Measurements from ENCODE around the gene WASF2. TPM values are rescaled to one million over a fixed set of nuclear protein-coding genes. Genes with fewer than 3 reads are reported as not detected.

Gene WASF2
- total and polyA plus RNA-seq, 2 of the 13 experiments (the other 11 are each of a cell fraction or from before 2014, with no cell fraction given): 10.4 to 27.7 TPM

DNA sequence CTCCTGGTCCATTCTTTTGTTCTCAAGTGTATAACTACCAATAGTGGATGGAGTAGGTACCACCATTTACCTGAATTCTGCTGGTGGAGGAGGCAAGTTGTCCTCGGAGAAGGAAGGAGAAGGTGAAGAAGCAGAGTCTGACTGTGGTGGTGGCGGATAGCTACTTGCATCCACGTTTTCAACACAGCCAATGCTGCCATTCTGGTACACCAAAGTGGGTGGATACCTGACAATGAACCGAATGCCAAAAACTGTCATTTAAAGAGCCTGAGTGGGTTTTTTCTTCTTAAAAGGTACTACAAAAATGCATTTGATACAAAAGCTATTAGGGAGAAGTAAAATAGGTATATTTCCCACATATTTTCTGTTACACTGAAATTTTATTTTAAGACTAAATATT lies 77.5 kb downstream of the WASF2 start:
- Histone ChIP-seq H3K79me2 (ENCODE audit: insufficient read depth, low read length) (no peaks in the 10 kb centered on the region), H3K36me3 (replicated peaks in 1 of 2; ENCODE audit: control insufficient read depth in 1 of 2, insufficient read depth in 2 of 2, low read length in 2 of 2) (peaks cover 40 to 89% of the 10 kb centered on the region in 2 experiments), H3K9ac (ENCODE audit: insufficient read depth, low read depth, low read length) (no peak overlapping the region), H3K27me3 (ENCODE audit: control insufficient read depth in 1 of 2, insufficient read depth in 2 of 2, low read length in 2 of 2) (no peaks in the 10 kb centered on the region), H3K4me3 (replicated peaks in 1 of 3; ENCODE audit: insufficient read depth in 1 of 3, low read depth in 2 of 3, low read length in 3 of 3) (no peak overlapping the region), H3K9me3 (ENCODE audit: low read length) (no peaks in the 10 kb centered on the region), H2AFZ (ENCODE audit: low read length) (no peak overlapping the region), H4K20me1 (ENCODE audit: insufficient read depth, low read length) (no peaks in the 10 kb centered on the region), H3K27ac (ENCODE audit: extremely low read length, insufficient read depth, low read length) (no peak overlapping the region), H3K4me1 (ENCODE audit: insufficient read depth, low read length) (no peaks in the 10 kb centered on the region), H3K4me2 (ENCODE audit: low read depth, low read length) (no peak overlapping the region)
- DNase-seq (ENCODE audit: low spot score) (no peak), ATAC-seq (no peak), FAIRE-seq (no peak)
- CTCF ChIA-PET (ENCODE audit: low intra/inter-chr PET ratio, low total read pairs): no interaction called here
- 95% methylated on average over 4 of the region's 4 CpGs for whole genome bisulfite sequencing (ENCODE audit: low lambda C conversion rate)
- in situ Hi-C loops (cut with HindIII; ENCODE audit: extremely low pct_ligation_motif_present, low pct_unique_long_range_greater_than_20kb) (no loop called here), intact Hi-C loops (cut with micrococcal nuclease; ENCODE audit: unreplicated experiment) (no loop called here)
- POLR2A ChIA-PET: no interaction called here
- no TSS peak for BruUV-seq (replicated peaks)
- no peak for TF ChIP-seq NFRKB (IDR thresholded peaks at IDR 0.05)
- TF ChIP-seq, protein P1, sequence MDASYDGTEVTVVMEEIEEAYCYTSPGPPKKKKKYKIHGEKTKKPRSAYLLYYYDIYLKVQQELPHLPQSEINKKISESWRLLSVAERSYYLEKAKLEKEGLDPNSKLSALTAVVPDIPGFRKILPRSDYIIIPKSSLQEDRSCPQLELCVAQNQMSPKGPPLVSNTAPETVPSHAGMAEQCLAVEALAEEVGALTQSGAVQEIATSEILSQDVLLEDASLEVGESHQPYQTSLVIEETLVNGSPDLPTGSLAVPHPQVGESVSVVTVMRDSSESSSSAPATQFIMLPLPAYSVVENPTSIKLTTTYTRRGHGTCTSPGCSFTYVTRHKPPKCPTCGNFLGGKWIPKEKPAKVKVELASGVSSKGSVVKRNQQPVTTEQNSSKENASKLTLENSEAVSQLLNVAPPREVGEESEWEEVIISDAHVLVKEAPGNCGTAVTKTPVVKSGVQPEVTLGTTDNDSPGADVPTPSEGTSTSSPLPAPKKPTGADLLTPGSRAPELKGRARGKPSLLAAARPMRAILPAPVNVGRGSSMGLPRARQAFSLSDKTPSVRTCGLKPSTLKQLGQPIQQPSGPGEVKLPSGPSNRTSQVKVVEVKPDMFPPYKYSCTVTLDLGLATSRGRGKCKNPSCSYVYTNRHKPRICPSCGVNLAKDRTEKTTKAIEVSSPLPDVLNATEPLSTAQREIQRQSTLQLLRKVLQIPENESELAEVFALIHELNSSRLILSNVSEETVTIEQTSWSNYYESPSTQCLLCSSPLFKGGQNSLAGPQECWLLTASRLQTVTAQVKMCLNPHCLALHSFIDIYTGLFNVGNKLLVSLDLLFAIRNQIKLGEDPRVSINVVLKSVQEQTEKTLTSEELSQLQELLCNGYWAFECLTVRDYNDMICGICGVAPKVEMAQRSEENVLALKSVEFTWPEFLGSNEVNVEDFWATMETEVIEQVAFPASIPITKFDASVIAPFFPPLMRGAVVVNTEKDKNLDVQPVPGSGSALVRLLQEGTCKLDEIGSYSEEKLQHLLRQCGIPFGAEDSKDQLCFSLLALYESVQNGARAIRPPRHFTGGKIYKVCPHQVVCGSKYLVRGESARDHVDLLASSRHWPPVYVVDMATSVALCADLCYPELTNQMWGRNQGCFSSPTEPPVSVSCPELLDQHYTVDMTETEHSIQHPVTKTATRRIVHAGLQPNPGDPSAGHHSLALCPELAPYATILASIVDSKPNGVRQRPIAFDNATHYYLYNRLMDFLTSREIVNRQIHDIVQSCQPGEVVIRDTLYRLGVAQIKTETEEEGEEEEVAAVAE (CRISPR knock-in tag; IDR thresholded peaks at IDR 0.05; ENCODE audit: borderline replicate concordance): no peak
- no peak for TF ChIP-seq BCL6 (CRISPR knock-in tag; IDR thresholded peaks at IDR 0.05)
- no peak for TF ChIP-seq HDAC1 (CRISPR knock-in tag; IDR thresholded peaks at IDR 0.05)
- no peak for TF ChIP-seq HMG20B (CRISPR knock-in tag; conservative IDR thresholded peaks at IDR 0.05)

DNA sequence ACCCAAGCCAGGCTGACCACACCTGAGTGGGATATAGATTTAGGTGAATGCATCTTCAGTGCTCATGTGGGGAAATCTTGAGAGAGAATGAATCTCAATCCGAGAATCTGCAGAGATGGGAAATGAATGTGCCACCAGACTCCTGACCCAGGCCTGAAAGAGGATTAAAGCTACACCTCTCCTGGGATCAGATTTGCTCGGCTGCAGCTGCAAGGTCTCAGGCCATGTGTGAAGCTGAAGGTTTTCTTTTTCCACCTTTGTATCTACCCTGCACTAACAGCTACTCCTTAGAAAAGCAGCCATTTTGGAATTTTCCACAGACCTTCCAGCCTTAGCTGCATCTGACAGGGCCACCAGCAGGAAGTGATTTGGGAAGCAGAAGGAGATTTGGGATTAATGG lies 79.3 kb downstream of the WASF2 start:
- CTCF ChIA-PET (ENCODE audit: low intra/inter-chr PET ratio, low total read pairs): no interaction called here
- no peaks in the 10 kb centered on the region for H3K4me1 ChIP-seq (ENCODE audit: insufficient read depth, low read length)
- 92% methylated on average over 2 of the region's 2 CpGs for WGBS (ENCODE audit: low lambda C conversion rate)
- H3K27ac ChIP-seq (ENCODE audit: extremely low read length, insufficient read depth, low read length): no peak overlapping the region
- H3K4me2 ChIP-seq (ENCODE audit: low read depth, low read length): no peak overlapping the region
- in situ Hi-C loops (cut with HindIII; ENCODE audit: extremely low pct_ligation_motif_present, low pct_unique_long_range_greater_than_20kb) (no loop called here), intact Hi-C loops (cut with micrococcal nuclease; ENCODE audit: unreplicated experiment) (no loop called here)
- POLR2A ChIA-PET: no interaction called here
- no peak for ATAC-seq
- H3K9me3 ChIP-seq (ENCODE audit: low read length): no peaks in the 10 kb centered on the region
- H4K20me1 ChIP-seq (ENCODE audit: insufficient read depth, low read length): no peaks in the 10 kb centered on the region
- FAIRE-seq: no peak
- H3K4me3 ChIP-seq (replicated peaks in 1 of 3; ENCODE audit: insufficient read depth in 1 of 3, low read depth in 2 of 3, low read length in 3 of 3): no peak overlapping the region
- H3K36me3 ChIP-seq (replicated peaks in 1 of 2; ENCODE audit: control insufficient read depth in 1 of 2, insufficient read depth in 2 of 2, low read length in 2 of 2): peaks cover 32 to 77% of the 10 kb centered on the region in 2 experiments
- no TSS peak for BruUV-seq (replicated peaks)
- DNase-seq (ENCODE audit: low spot score): no peak
- H3K79me2 ChIP-seq (ENCODE audit: insufficient read depth, low read length): no peaks in the 10 kb centered on the region
- H3K27me3 ChIP-seq (ENCODE audit: control insufficient read depth in 1 of 2, insufficient read depth in 2 of 2, low read length in 2 of 2): no peaks in the 10 kb centered on the region
- H3K9ac ChIP-seq (ENCODE audit: insufficient read depth, low read depth, low read length): no peak overlapping the region
- no peak overlapping the region for H2AFZ ChIP-seq (ENCODE audit: low read length)
- TF ChIP-seq DPF2 (CRISPR knock-in tag; IDR thresholded peaks at IDR 0.05; ENCODE audit: borderline replicate concordance, low read depth) (no peak), EP300 (IDR thresholded peaks at IDR 0.05; ENCODE audit: low read depth in 2 of 2, low read length in 2 of 2) (no peak), EP300 (CRISPR knock-in tag; IDR thresholded peaks at IDR 0.05; ENCODE audit: borderline replicate concordance) (no peak), PCBP2 (optimal IDR thresholded peaks at IDR 0.05; ENCODE audit: low read depth, low read length, poor library complexity, severe bottlenecking) (no peak), HNRNPLL (IDR thresholded peaks at IDR 0.05; ENCODE audit: low read depth, low read length, poor library complexity, severe bottlenecking) (no peak)
- TF ChIP-seq, protein P2, sequence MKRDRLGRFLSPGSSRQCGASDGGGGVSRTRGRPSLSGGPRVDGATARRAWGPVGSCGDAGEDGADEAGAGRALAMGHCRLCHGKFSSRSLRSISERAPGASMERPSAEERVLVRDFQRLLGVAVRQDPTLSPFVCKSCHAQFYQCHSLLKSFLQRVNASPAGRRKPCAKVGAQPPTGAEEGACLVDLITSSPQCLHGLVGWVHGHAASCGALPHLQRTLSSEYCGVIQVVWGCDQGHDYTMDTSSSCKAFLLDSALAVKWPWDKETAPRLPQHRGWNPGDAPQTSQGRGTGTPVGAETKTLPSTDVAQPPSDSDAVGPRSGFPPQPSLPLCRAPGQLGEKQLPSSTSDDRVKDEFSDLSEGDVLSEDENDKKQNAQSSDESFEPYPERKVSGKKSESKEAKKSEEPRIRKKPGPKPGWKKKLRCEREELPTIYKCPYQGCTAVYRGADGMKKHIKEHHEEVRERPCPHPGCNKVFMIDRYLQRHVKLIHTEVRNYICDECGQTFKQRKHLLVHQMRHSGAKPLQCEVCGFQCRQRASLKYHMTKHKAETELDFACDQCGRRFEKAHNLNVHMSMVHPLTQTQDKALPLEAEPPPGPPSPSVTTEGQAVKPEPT (CRISPR knock-in tag; IDR thresholded peaks at IDR 0.05; ENCODE audit: low read depth): no peak
